ENCODE measurements around the gene BAHCC1.
A peak's percentile ranks its signal among the peaks of the same experiment; 100 is the strongest.

Gene BAHCC1

GRCh38 chr17:81493198-81494038, 98.2 kb downstream of the BAHCC1 start:
- H3K79me2 ChIP-seq (ENCODE audit: insufficient read depth, low read length), result peaks cover 19% of the 10 kb centered on the region
- H3K9ac ChIP-seq (ENCODE audit: low read depth, low read length, poor library complexity, severe bottlenecking), result no peak overlapping the region
- no peaks in the 10 kb centered on the region for H3K9me2 ChIP-seq (replicated peaks; ENCODE audit: low read depth, low read length)
- H3K4me1 ChIP-seq (ENCODE audit: insufficient read depth, low read length, poor library complexity, severe bottlenecking), result peaks cover 37% of the 10 kb centered on the region
- H3K4me2 ChIP-seq (ENCODE audit: low read depth, low read length, poor library complexity, severe bottlenecking), result no peak overlapping the region
- H3K27me3 ChIP-seq (ENCODE audit: insufficient read depth, low read length, poor library complexity, severe bottlenecking), result no peaks in the 10 kb centered on the region
- H4K20me1 ChIP-seq (ENCODE audit: insufficient read depth, low read length, poor library complexity, severe bottlenecking), result no peaks in the 10 kb centered on the region
- TF ChIP-seq CTCF (conservative IDR thresholded peaks at IDR 0.05; ENCODE audit: low read length) (no peak), EZH2phosphoT487 (IDR thresholded peaks at IDR 0.05; ENCODE audit: borderline replicate concordance) (no peak)
- H3K9me3 ChIP-seq (ENCODE audit: insufficient read depth, low read depth, low read length), result no peaks in the 10 kb centered on the region
- no peak overlapping the region for H3K4me3 ChIP-seq (ENCODE audit: low read length, poor library complexity, severe bottlenecking)
- no peak overlapping the region for H2AFZ ChIP-seq (ENCODE audit: low read length)
- H3K36me3 ChIP-seq (ENCODE audit: insufficient read depth, low read length), result no peaks in the 10 kb centered on the region
- no peaks in the 10 kb centered on the region for H3F3A ChIP-seq (ENCODE audit: low read depth)

GRCh38 chr17:81494626-81495377, 99.5 kb downstream of the BAHCC1 start:
- Histone ChIP-seq H3K36me3 (ENCODE audit: insufficient read depth, low read length) (no peaks in the 10 kb centered on the region), H3K9me3 (ENCODE audit: insufficient read depth, low read depth, low read length) (no peaks in the 10 kb centered on the region), H3K4me3 (ENCODE audit: low read length, poor library complexity, severe bottlenecking) (peak overlapping the region; percentile 50), H3K9ac (ENCODE audit: low read depth, low read length, poor library complexity, severe bottlenecking) (peak overlapping the region; percentile 60), H3K27me3 (ENCODE audit: insufficient read depth, low read length, poor library complexity, severe bottlenecking) (no peaks in the 10 kb centered on the region), H3K79me2 (ENCODE audit: insufficient read depth, low read length) (peaks cover 5% of the 10 kb centered on the region; the same call in 1 of the 2 replicates), H3K9me2 (replicated peaks; ENCODE audit: low read depth, low read length) (no peaks in the 10 kb centered on the region), H3F3A (ENCODE audit: low read depth) (no peaks in the 10 kb centered on the region), H3K4me1 (ENCODE audit: insufficient read depth, low read length, poor library complexity, severe bottlenecking) (peaks cover 27% of the 10 kb centered on the region), H4K20me1 (ENCODE audit: insufficient read depth, low read length, poor library complexity, severe bottlenecking) (no peaks in the 10 kb centered on the region), H3K4me2 (ENCODE audit: low read depth, low read length, poor library complexity, severe bottlenecking) (peak overlapping the region; percentile 61), H2AFZ (ENCODE audit: low read length) (peak overlapping the region; percentile 37; the same call in 1 of the 2 replicates)
- TF ChIP-seq CTCF (conservative IDR thresholded peaks at IDR 0.05; ENCODE audit: low read length), result no peak
- no peak for TF ChIP-seq EZH2phosphoT487 (IDR thresholded peaks at IDR 0.05; ENCODE audit: borderline replicate concordance)

- Histone ChIP-seq H3K79me2 (ENCODE audit: insufficient read depth, low read length) (no peaks in the 10 kb centered on the region), H3K9me2 (replicated peaks; ENCODE audit: low read depth, low read length) (no peaks in the 10 kb centered on the region), H3K9me3 (ENCODE audit: insufficient read depth, low read depth, low read length) (no peaks in the 10 kb centered on the region), H3K4me1 (ENCODE audit: insufficient read depth, low read length, poor library complexity, severe bottlenecking) (peaks cover 11% of the 10 kb centered on the region), H2AFZ (ENCODE audit: low read length) (no peak overlapping the region), H3K27me3 (ENCODE audit: insufficient read depth, low read length, poor library complexity, severe bottlenecking) (no peaks in the 10 kb centered on the region), H3K4me3 (ENCODE audit: low read length, poor library complexity, severe bottlenecking) (no peak overlapping the region), H4K20me1 (ENCODE audit: insufficient read depth, low read length, poor library complexity, severe bottlenecking) (no peaks in the 10 kb centered on the region), H3K36me3 (ENCODE audit: insufficient read depth, low read length) (no peaks in the 10 kb centered on the region), H3F3A (ENCODE audit: low read depth) (no peaks in the 10 kb centered on the region), H3K4me2 (ENCODE audit: low read depth, low read length, poor library complexity, severe bottlenecking) (no peak overlapping the region), H3K9ac (ENCODE audit: low read depth, low read length, poor library complexity, severe bottlenecking) (no peak overlapping the region)
- TF ChIP-seq CTCF (conservative IDR thresholded peaks at IDR 0.05; ENCODE audit: low read length), result no peak
- no peak for TF ChIP-seq EZH2phosphoT487 (IDR thresholded peaks at IDR 0.05; ENCODE audit: borderline replicate concordance)
Measured at GRCh38 chr17:81498953-81499600, 103.8 kb downstream of the BAHCC1 start.
